ENCODE results near the gene DPF3. TPM values are rescaled to one million over a fixed set of nuclear protein-coding genes. Genes with fewer than 3 reads are reported as not detected.

The DPF3 gene
- polyA plus RNA-seq, 4 donors: 1.0 to 2.4 (median 1.5) TPM

- DNase-seq (no peak), FAIRE-seq (no peak)
- Histone ChIP-seq H3K9me3 (ENCODE audit: control insufficient read depth in 2 of 2, insufficient read depth in 1 of 2, low read depth in 1 of 2, low read length in 1 of 2) (no peaks in the 10 kb centered on the region), H3K4me1 (ENCODE audit: control insufficient read depth in 3 of 3, insufficient read depth in 2 of 3, low read depth in 1 of 3, low read length in 2 of 3) (no peaks in the 10 kb centered on the region), H3K27ac (ENCODE audit: low read depth in 1 of 3, low read length in 2 of 3) (no peak overlapping the region), H3K36me3 (ENCODE audit: control insufficient read depth in 3 of 3, insufficient read depth in 2 of 3, low read depth in 1 of 3, low read length in 3 of 3) (no peaks in the 10 kb centered on the region), H3K4me3 (ENCODE audit: low read depth in 1 of 3, low read length in 3 of 3) (no peak overlapping the region), H3K27me3 (ENCODE audit: control insufficient read depth in 3 of 3, insufficient read depth in 3 of 3, low read length in 3 of 3) (peaks cover 0 to 2% (median 0%) of the 10 kb centered on the region in 3 donors)
- WGBS, 3 donors: 55 to 62% (median 61%) methylated on average over 1 of the region's 1 CpG
Observed at GRCh38 chr14:72632727-72633126, 261.2 kb downstream of the DPF3 start.

DNA sequence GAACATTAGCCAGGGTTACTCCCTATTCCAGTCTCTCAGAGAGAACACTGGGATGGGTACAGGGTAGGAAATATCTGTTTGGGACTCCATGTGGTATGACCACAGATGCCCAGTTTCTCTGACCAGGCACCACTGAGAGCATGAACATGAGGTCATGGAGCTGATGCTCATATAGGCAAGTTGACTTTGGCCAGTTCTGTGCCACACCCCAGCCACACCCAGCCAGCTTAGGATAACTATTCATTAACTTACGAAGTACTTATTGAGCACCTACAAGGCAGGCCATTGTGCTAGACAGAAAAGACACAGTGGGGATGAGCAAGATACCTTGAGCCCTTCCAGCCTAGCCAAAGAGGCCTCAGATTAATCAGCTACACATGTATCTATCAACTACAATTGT lies 262.5 kb downstream of the DPF3 start:
- Histone ChIP-seq H3K27ac (ENCODE audit: low read depth in 1 of 3, low read length in 2 of 3) (no peak overlapping the region), H3K4me1 (ENCODE audit: control insufficient read depth in 3 of 3, insufficient read depth in 2 of 3, low read depth in 1 of 3, low read length in 2 of 3) (no peaks in the 10 kb centered on the region), H3K4me3 (ENCODE audit: low read depth in 1 of 3, low read length in 3 of 3) (no peak overlapping the region), H3K36me3 (ENCODE audit: control insufficient read depth in 3 of 3, insufficient read depth in 2 of 3, low read depth in 1 of 3, low read length in 3 of 3) (no peaks in the 10 kb centered on the region), H3K9me3 (ENCODE audit: control insufficient read depth in 2 of 2, insufficient read depth in 1 of 2, low read depth in 1 of 2, low read length in 1 of 2) (no peaks in the 10 kb centered on the region), H3K27me3 (ENCODE audit: control insufficient read depth in 3 of 3, insufficient read depth in 3 of 3, low read length in 3 of 3) (peaks cover 0 to 2% (median 0%) of the 10 kb centered on the region in 3 donors)
- WGBS, 3 donors: 17 to 71% (median 52%) methylated on average over 1 of the region's 1 CpG
- peak; percentile 7 to 23 for DNase-seq
- FAIRE-seq: no peak

DNA sequence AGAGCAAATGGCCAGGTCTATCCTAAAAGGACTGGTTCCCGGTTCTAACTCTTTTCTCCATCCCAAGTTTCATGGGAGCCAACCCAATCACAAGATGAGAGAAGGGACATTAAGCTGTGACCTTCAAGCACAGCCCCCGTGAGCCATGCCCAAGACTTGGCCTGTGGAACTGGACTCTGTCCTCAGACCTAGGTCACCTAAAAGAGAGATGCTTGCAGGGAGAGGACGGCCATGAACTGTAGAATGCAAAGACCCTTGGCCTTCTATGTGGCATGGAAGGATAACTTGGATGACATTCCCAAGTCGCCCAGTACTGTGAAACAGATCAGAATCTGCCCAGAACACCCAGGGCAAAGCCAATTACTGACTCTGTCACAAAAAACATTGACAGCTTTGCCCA lies 263.5 kb downstream of the DPF3 start:
- Histone ChIP-seq H3K9me3 (ENCODE audit: control insufficient read depth in 2 of 2, insufficient read depth in 1 of 2, low read depth in 1 of 2, low read length in 1 of 2) (no peaks in the 10 kb centered on the region), H3K27ac (ENCODE audit: low read depth in 1 of 3, low read length in 2 of 3) (no peak overlapping the region), H3K4me3 (ENCODE audit: low read depth in 1 of 3, low read length in 3 of 3) (no peak overlapping the region), H3K36me3 (ENCODE audit: control insufficient read depth in 3 of 3, insufficient read depth in 2 of 3, low read depth in 1 of 3, low read length in 3 of 3) (no peaks in the 10 kb centered on the region), H3K27me3 (ENCODE audit: control insufficient read depth in 3 of 3, insufficient read depth in 3 of 3, low read length in 3 of 3) (peaks cover 0 to 2% (median 0%) of the 10 kb centered on the region in 3 donors), H3K4me1 (ENCODE audit: control insufficient read depth in 3 of 3, insufficient read depth in 2 of 3, low read depth in 1 of 3, low read length in 2 of 3) (no peaks in the 10 kb centered on the region)
- FAIRE-seq (no peak), DNase-seq (no peak)
- 79 to 85% (median 79%) methylated on average over 4 of the region's 4 CpGs for WGBS, 3 donors

DNA sequence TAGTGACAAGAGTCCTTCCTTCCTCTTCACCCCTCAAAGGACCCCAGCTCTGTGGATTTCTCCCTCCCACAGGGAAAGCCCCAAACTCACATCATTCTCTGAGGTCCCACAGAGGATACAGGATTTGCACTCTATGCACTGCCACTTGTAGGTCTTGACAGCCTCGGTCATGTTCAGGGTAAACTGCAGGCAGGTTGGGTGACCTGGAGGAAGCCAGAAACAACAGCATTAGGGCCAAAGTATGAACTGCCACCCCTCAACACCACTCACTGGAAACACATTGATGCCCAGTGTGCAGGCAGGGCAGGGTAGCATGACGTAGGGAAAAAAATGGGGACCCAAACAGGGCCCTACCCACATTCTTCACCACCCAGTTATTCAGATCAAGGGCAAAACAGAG lies 264.4 kb downstream of the DPF3 start:
- Histone ChIP-seq H3K9me3 (ENCODE audit: control insufficient read depth in 2 of 2, insufficient read depth in 1 of 2, low read depth in 1 of 2, low read length in 1 of 2) (no peaks in the 10 kb centered on the region), H3K27me3 (ENCODE audit: control insufficient read depth in 3 of 3, insufficient read depth in 3 of 3, low read length in 3 of 3) (no peaks in the 10 kb centered on the region), H3K36me3 (ENCODE audit: control insufficient read depth in 3 of 3, insufficient read depth in 2 of 3, low read depth in 1 of 3, low read length in 3 of 3) (no peaks in the 10 kb centered on the region), H3K4me3 (ENCODE audit: low read depth in 1 of 3, low read length in 3 of 3) (no peak overlapping the region), H3K27ac (ENCODE audit: low read depth in 1 of 3, low read length in 2 of 3) (no peak overlapping the region), H3K4me1 (ENCODE audit: control insufficient read depth in 3 of 3, insufficient read depth in 2 of 3, low read depth in 1 of 3, low read length in 2 of 3) (no peaks in the 10 kb centered on the region)
- 72 to 91% (median 89%) methylated on average over 2 of the region's 2 CpGs for WGBS, 3 donors
- DNase-seq: no peak
- FAIRE-seq: no peak

GRCh38 chr14:72625689-72626088 lies 268.2 kb downstream of the DPF3 start:
- Histone ChIP-seq H3K27me3 (ENCODE audit: control insufficient read depth in 3 of 3, insufficient read depth in 3 of 3, low read length in 3 of 3) (no peaks in the 10 kb centered on the region), H3K4me1 (ENCODE audit: control insufficient read depth in 3 of 3, insufficient read depth in 2 of 3, low read depth in 1 of 3, low read length in 2 of 3) (no peaks in the 10 kb centered on the region), H3K36me3 (ENCODE audit: control insufficient read depth in 3 of 3, insufficient read depth in 2 of 3, low read depth in 1 of 3, low read length in 3 of 3) (no peaks in the 10 kb centered on the region), H3K27ac (ENCODE audit: low read depth in 1 of 3, low read length in 2 of 3) (no peak overlapping the region), H3K4me3 (ENCODE audit: low read depth in 1 of 3, low read length in 3 of 3) (no peak overlapping the region), H3K9me3 (ENCODE audit: control insufficient read depth in 2 of 2, insufficient read depth in 1 of 2, low read depth in 1 of 2, low read length in 1 of 2) (no peaks in the 10 kb centered on the region)
- DNase-seq (no peak), FAIRE-seq (no peak)
- WGBS, 3 donors: 86 to 92% (median 89%) methylated on average over 2 of the region's 2 CpGs

DNA sequence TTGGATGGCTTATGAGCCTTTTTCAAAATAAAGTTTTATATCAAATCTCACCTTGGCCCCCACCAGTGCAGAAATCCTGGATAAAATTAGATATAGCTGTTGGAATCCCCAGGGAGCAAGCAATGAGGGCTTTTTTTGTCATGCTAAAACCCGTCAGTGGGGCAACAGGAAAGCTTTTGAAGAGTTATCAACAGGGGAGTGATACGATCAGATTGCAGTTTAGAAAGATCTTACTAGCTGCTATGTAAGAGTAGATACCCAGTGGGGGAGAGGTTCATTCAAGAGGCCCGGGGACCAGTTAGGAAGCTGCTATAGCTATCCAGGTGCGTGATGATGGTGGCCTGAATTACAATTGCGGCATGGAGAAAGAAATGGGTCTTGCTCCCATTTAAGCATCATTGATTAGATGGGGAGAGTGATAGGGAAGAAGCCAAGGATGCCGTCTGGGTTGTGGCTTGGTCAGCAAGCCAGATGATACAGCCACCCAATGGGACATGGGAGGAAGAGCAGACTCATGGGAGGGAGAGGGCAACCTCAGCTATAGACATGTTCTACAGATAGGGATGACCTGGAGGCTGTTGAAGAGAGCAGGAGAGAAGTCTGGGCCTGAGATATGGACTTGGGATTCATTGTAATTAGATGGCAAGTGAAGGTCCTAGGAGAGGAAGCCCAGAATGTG lies 272.4 kb downstream of the DPF3 start:
- H3K27ac ChIP-seq (ENCODE audit: low read depth in 1 of 3, low read length in 2 of 3): no peak overlapping the region
- no peaks in the 10 kb centered on the region for H3K4me1 ChIP-seq (ENCODE audit: control insufficient read depth in 3 of 3, insufficient read depth in 2 of 3, low read depth in 1 of 3, low read length in 2 of 3)
- 66 to 75% (median 69%) methylated on average over 6 of the region's 6 CpGs for WGBS, 3 donors
- FAIRE-seq (no peak), DNase-seq (no peak)
- no peaks in the 10 kb centered on the region for H3K27me3 ChIP-seq (ENCODE audit: control insufficient read depth in 3 of 3, insufficient read depth in 3 of 3, low read length in 3 of 3)
- H3K4me3 ChIP-seq (ENCODE audit: low read depth in 1 of 3, low read length in 3 of 3): no peak overlapping the region
- H3K36me3 ChIP-seq (ENCODE audit: control insufficient read depth in 3 of 3, insufficient read depth in 2 of 3, low read depth in 1 of 3, low read length in 3 of 3): no peaks in the 10 kb centered on the region
- H3K9me3 ChIP-seq (ENCODE audit: control insufficient read depth in 2 of 2, insufficient read depth in 1 of 2, low read depth in 1 of 2, low read length in 1 of 2): no peaks in the 10 kb centered on the region

DNA sequence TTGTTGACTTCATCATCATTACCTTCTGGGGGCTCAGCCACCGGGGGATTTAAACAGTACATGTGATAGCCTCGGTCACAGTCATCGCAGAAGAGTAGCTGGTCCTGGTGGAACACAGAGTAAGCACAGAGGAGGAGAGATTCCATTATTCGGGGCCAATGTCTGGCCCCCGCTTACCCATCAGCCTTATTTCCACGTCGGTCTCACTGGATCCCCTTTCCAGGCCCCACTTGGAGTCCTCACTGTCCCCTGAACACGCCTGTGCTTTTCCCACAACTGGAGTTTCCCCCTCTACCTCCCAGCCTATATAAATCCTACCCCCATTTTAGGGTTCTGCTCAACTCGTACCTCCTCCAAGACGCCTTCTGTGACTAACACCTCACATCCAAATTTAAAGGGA lies 274.0 kb downstream of the DPF3 start:
- Histone ChIP-seq H3K27ac (ENCODE audit: low read depth in 1 of 3, low read length in 2 of 3) (no peak overlapping the region), H3K4me3 (ENCODE audit: low read depth in 1 of 3, low read length in 3 of 3) (no peak overlapping the region), H3K27me3 (ENCODE audit: control insufficient read depth in 3 of 3, insufficient read depth in 3 of 3, low read length in 3 of 3) (no peaks in the 10 kb centered on the region), H3K36me3 (ENCODE audit: control insufficient read depth in 3 of 3, insufficient read depth in 2 of 3, low read depth in 1 of 3, low read length in 3 of 3) (no peaks in the 10 kb centered on the region), H3K9me3 (ENCODE audit: control insufficient read depth in 2 of 2, insufficient read depth in 1 of 2, low read depth in 1 of 2, low read length in 1 of 2) (no peaks in the 10 kb centered on the region), H3K4me1 (ENCODE audit: control insufficient read depth in 3 of 3, insufficient read depth in 2 of 3, low read depth in 1 of 3, low read length in 2 of 3) (no peaks in the 10 kb centered on the region)
- no peak for DNase-seq
- no peak for FAIRE-seq
- 82 to 95% (median 90%) methylated on average over 10 of the region's 10 CpGs for WGBS, 3 donors

DNA sequence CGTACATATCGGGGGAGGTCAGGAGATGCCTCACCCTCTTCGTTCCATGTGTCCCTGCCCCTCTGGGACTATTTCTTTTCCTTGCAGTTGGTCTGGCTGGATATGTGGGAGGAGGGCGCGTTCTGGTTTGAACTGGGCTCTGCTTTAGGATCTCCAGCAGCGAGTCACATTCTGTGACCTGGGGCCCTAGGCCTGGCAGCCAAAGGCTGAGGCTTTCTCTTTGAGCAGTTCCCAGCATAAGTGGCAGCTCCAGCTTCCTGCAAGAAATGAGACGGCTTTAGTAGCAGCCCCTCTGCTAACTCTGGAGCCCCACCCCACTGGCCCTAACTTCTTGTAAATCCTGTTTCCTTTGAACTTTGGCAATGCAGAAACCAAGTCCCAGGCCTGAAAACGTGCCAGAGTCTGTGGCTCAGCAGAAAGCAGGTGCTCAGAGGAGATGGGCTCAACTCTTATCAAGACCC lies 274.8 kb downstream of the DPF3 start:
- DNase-seq (no peak), FAIRE-seq (no peak)
- WGBS, 3 donors: 75 to 85% (median 77%) methylated on average over 8 of the region's 8 CpGs
- Histone ChIP-seq H3K4me1 (ENCODE audit: control insufficient read depth in 3 of 3, insufficient read depth in 2 of 3, low read depth in 1 of 3, low read length in 2 of 3) (no peaks in the 10 kb centered on the region), H3K36me3 (ENCODE audit: control insufficient read depth in 3 of 3, insufficient read depth in 2 of 3, low read depth in 1 of 3, low read length in 3 of 3) (no peaks in the 10 kb centered on the region), H3K27me3 (ENCODE audit: control insufficient read depth in 3 of 3, insufficient read depth in 3 of 3, low read length in 3 of 3) (no peaks in the 10 kb centered on the region), H3K4me3 (ENCODE audit: low read depth in 1 of 3, low read length in 3 of 3) (no peak overlapping the region), H3K27ac (ENCODE audit: low read depth in 1 of 3, low read length in 2 of 3) (no peak overlapping the region), H3K9me3 (ENCODE audit: control insufficient read depth in 2 of 2, insufficient read depth in 1 of 2, low read depth in 1 of 2, low read length in 1 of 2) (no peaks in the 10 kb centered on the region)

DNA sequence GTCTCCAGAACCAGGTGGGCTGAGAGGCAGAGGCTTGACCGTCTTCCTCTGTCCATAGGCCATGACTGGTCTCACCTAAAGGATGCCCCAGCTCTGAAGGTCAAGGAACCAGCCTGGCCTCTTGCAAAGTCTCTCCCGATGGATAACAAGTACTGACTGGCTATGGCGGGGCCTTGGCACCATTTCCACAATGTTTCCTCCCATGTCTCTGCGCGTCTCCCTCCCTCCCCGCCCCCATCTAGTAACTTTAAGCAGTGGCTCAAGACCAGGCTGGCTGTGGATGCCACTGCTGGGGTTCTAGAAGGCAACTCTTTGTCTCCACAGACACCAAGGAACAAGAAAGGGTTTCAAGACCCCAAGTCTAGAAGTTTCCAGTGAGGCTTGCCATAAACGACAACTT lies 275.5 kb downstream of the DPF3 start:
- FAIRE-seq (no peak), DNase-seq (no peak)
- Histone ChIP-seq H3K9me3 (ENCODE audit: control insufficient read depth in 2 of 2, insufficient read depth in 1 of 2, low read depth in 1 of 2, low read length in 1 of 2) (no peaks in the 10 kb centered on the region), H3K36me3 (ENCODE audit: control insufficient read depth in 3 of 3, insufficient read depth in 2 of 3, low read depth in 1 of 3, low read length in 3 of 3) (no peaks in the 10 kb centered on the region), H3K4me1 (ENCODE audit: control insufficient read depth in 3 of 3, insufficient read depth in 2 of 3, low read depth in 1 of 3, low read length in 2 of 3) (no peaks in the 10 kb centered on the region), H3K27me3 (ENCODE audit: control insufficient read depth in 3 of 3, insufficient read depth in 3 of 3, low read length in 3 of 3) (no peaks in the 10 kb centered on the region), H3K27ac (ENCODE audit: low read depth in 1 of 3, low read length in 2 of 3) (no peak overlapping the region), H3K4me3 (ENCODE audit: low read depth in 1 of 3, low read length in 3 of 3) (no peak overlapping the region)
- 87 to 91% (median 90%) methylated on average over 7 of the region's 7 CpGs for WGBS, 3 donors

All from small intestine (tissue), 7 donors.